ENCODE measurements around the gene MT1M. TPM values are rescaled to one million over a fixed set of nuclear protein-coding genes. Genes with fewer than 3 reads are reported as not detected.

MT1M gene
- total RNA-seq, 1 experiment from 2014 or later, result 0.39 TPM

DNA sequence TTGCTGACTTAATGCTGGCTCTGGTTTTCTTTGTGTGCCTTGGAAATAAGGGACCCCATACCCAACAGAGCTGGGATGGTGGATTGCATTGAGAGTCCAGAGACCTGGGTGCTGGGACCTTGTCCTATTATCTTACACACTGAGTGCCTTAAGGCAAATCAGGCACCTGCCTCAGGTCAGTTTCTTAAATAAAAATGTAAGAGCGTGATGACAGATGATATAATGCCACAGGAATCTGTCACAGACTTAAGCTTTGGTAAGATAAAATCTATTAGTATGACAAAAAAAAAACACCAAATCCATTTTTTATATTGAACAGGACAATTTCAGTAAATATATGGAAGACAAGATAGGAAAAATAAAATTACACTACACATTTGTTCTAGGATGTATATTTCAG, 7.6 kb downstream of the MT1M start:
- RAD21 ChIA-PET (ENCODE audit: low non-redundant PET in 1 of 2, low total read pairs in 2 of 2, uncharacterized antibody in 2 of 2, unreplicated experiment in 2 of 2), result no interaction called here
- POLR2A ChIA-PET, result interaction anchor here (0.8 to 0.9 kb wide), 2 partner anchors 13 to 15 kb away, joined by 3 read pairs; partner anchors contain the start of gene MT1E
- H3K4me3 ChIP-seq (replicated peaks in 1 of 2; ENCODE audit: low read depth in 1 of 2, low read length in 2 of 2), result no peak overlapping the region
- H3K9me3 ChIP-seq (ENCODE audit: control insufficient read depth in 1 of 2, insufficient read depth in 1 of 2, low read depth in 1 of 2, low read length in 2 of 2), result no peaks in the 10 kb centered on the region
- intact Hi-C loops (cut with micrococcal nuclease), result no loop called here
- CTCF ChIA-PET, result no interaction called here
- no peak overlapping the region for H2AFZ ChIP-seq (ENCODE audit: low read depth, low read length, poor library complexity, severe bottlenecking)
- H3K4me1 ChIP-seq (ENCODE audit: control insufficient read depth in 1 of 2, insufficient read depth in 2 of 2, low read length in 2 of 2), result peaks cover 11 to 24% of the 10 kb centered on the region in 2 experiments
- no peaks in the 10 kb centered on the region for H4K20me1 ChIP-seq (ENCODE audit: insufficient read depth)
- no peaks in the 10 kb centered on the region for H3K79me2 ChIP-seq (ENCODE audit: insufficient read depth, low read length)
- no TSS peak for BruUV-seq (replicated peaks)
- TF ChIP-seq, protein P1, sequence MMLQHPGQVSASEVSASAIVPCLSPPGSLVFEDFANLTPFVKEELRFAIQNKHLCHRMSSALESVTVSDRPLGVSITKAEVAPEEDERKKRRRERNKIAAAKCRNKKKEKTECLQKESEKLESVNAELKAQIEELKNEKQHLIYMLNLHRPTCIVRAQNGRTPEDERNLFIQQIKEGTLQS (IDR thresholded peaks at IDR 0.05), result no peak
- TF ChIP-seq ELF1 (IDR thresholded peaks at IDR 0.05; ENCODE audit: borderline replicate concordance, low read depth) (no peak), TCF7L2 (IDR thresholded peaks at IDR 0.05; ENCODE audit: borderline replicate concordance, extremely low read depth, insufficient read depth, insufficient read length) (no peak), EZH2phosphoT487 (IDR thresholded peaks at IDR 0.05; ENCODE audit: borderline replicate concordance) (no peak), CEBPB (IDR thresholded peaks at IDR 0.05; ENCODE audit: low read depth) (no peak), SP1 (IDR thresholded peaks at IDR 0.05; ENCODE audit: low read depth) (no peak), CBX3 (IDR thresholded peaks at IDR 0.05; ENCODE audit: low read depth) (no peak), FOSL1 (IDR thresholded peaks at IDR 0.05; ENCODE audit: low read depth) (no peak), EGR1 (IDR thresholded peaks at IDR 0.05; ENCODE audit: low read depth) (no peak), EZH2 (IDR thresholded peaks at IDR 0.05) (no peak), YY1 (IDR thresholded peaks at IDR 0.05; ENCODE audit: extremely low read depth, insufficient replicate concordance, low read depth, low read length) (no peak)
- TF ChIP-seq, protein P2, sequence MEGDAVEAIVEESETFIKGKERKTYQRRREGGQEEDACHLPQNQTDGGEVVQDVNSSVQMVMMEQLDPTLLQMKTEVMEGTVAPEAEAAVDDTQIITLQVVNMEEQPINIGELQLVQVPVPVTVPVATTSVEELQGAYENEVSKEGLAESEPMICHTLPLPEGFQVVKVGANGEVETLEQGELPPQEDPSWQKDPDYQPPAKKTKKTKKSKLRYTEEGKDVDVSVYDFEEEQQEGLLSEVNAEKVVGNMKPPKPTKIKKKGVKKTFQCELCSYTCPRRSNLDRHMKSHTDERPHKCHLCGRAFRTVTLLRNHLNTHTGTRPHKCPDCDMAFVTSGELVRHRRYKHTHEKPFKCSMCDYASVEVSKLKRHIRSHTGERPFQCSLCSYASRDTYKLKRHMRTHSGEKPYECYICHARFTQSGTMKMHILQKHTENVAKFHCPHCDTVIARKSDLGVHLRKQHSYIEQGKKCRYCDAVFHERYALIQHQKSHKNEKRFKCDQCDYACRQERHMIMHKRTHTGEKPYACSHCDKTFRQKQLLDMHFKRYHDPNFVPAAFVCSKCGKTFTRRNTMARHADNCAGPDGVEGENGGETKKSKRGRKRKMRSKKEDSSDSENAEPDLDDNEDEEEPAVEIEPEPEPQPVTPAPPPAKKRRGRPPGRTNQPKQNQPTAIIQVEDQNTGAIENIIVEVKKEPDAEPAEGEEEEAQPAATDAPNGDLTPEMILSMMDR (IDR thresholded peaks at IDR 0.05 in 2 of 3, conservative IDR thresholded peaks at IDR 0.05 in 1 of 3; ENCODE audit: borderline replicate concordance in 1 of 3, insufficient read depth in 1 of 3, low read depth in 2 of 3, low read length in 2 of 3), result no peak
- DNase-seq (ENCODE audit: low read depth, low spot score), result no peak
- H3K9ac ChIP-seq (ENCODE audit: low read length), result no peak overlapping the region
- no peak overlapping the region for H3K4me2 ChIP-seq (ENCODE audit: low read length)
- no peak for ATAC-seq
- no peak overlapping the region for H3K27ac ChIP-seq (ENCODE audit: low read depth, low read length)
- no peaks in the 10 kb centered on the region for H3K27me3 ChIP-seq (ENCODE audit: insufficient read depth, low read length)
- H3K36me3 ChIP-seq (ENCODE audit: control insufficient read depth in 1 of 2, insufficient read depth in 2 of 2, low read length in 2 of 2), result no peaks in the 10 kb centered on the region
- no peaks in the 10 kb centered on the region for H3K9me2 ChIP-seq (ENCODE audit: insufficient read depth)
